ENCODE measurements around the gene PFDN6. TPM values are rescaled to one million over a fixed set of nuclear protein-coding genes. Genes with fewer than 3 reads are reported as not detected.
A peak's percentile ranks its signal among the peaks of the same experiment; 100 is the strongest.

Gene PFDN6
- total and polyA plus RNA-seq, 2 experiments from 2014 or later = 56.1 to 62.2 TPM

DNA sequence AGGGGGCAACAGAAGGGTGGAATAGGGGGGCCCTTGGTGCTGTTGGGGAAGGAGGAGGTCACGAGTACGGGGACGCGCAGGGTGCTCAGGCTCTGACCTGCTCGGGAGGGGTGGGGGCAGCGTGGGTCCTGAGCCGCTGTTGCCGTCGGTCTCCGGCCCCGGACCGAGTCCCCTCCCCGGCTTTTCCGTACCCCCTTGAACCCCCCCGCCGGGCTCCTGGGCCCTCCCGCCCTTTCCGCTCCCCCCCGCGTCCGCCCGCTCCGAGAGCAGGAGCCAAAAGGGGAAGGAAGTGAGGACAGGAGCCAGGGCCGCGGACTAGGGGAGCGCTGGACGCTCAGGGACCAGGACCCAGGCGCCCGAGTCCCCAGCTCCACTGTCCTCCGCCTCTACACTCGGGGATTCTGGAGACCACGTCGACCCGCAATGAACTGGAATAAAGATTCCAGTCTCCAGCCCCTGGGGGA lies 9.4 kb downstream of the PFDN6 start, which contains the start of gene RGL2:
Gene RGL2, minus strand, starts transcription at position 170 of the 464 bp plus-strand sequence. CDS start 332 bp downstream, outside the sequence.
- Histone ChIP-seq H2AFZ (peak within 1 kb of the TSS; percentile 93), H3K79me2 (replicated peaks; ENCODE audit: insufficient read depth) (peaks cover 34% of the 10 kb centered on the region), H4K20me1 (replicated peaks; ENCODE audit: insufficient read depth) (peaks cover 22% of the 10 kb centered on the region), H3F3A (replicated peaks; ENCODE audit: low read depth) (peaks cover 19% of the 10 kb centered on the region; the same call in 1 of the 2 replicates), H3K9me2 (ENCODE audit: insufficient read depth) (no peaks in the 10 kb centered on the region), H3K27me3 (ENCODE audit: insufficient read depth) (no peaks in the 10 kb centered on the region), H3K4me3 (peak within 1 kb of the TSS; percentile 100), H3K4me1 (ENCODE audit: insufficient read depth) (no peaks in the 10 kb centered on the region), H3K4me2 (peak within 1 kb of the TSS; percentile 99), H3K27ac (ENCODE audit: low read depth) (peak within 1 kb of the TSS; percentile 98), H3K36me3 (ENCODE audit: insufficient read depth) (no peaks in the 10 kb centered on the region)
- Mint-ChIP-seq H3K36me3 (ENCODE audit: low read depth) (peaks cover 17% of the 10 kb centered on the region), H3K27ac (peak within 1 kb of the TSS; percentile 98), H3K9me3 (no peaks in the 10 kb centered on the region), H3K4me3 (peak within 1 kb of the TSS; percentile 97), H3K27me3 (ENCODE audit: insufficient read depth, low read depth, poor library complexity) (peaks cover 24% of the 10 kb centered on the region), H3K4me1 (peaks cover 25% of the 10 kb centered on the region)
- ATAC-seq = peak; percentile 4
- DNase-seq (ENCODE audit: low spot score) = peak; percentile 52
- TF ChIP-seq ZNF114 (CRISPR knock-in tag; IDR thresholded peaks at IDR 0.05) (no peak), EZH2 (IDR thresholded peaks at IDR 0.05; ENCODE audit: low read depth, unreplicated experiment) (no peak), NANOG (IDR thresholded peaks at IDR 0.05; ENCODE audit: borderline replicate concordance) (no peak), REST (IDR thresholded peaks at IDR 0.05; ENCODE audit: unreplicated experiment) (no peak), CREB1 (CRISPR knock-in tag; IDR thresholded peaks at IDR 0.05; ENCODE audit: low read depth) (no peak), ETS1 (IDR thresholded peaks at IDR 0.05) (no peak), STAT1 (IDR thresholded peaks at IDR 0.05; ENCODE audit: unreplicated experiment) (no peak), ZNF462 (CRISPR knock-in tag; IDR thresholded peaks at IDR 0.05) (no peak), POLR2AphosphoS5 (IDR thresholded peaks at IDR 0.05; ENCODE audit: low read depth) (no peak), EZH2phosphoT487 (IDR thresholded peaks at IDR 0.05; ENCODE audit: unreplicated experiment) (no peak), ZNF331 (CRISPR knock-in tag; IDR thresholded peaks at IDR 0.05; ENCODE audit: low read depth) (no peak), JUNB (IDR thresholded peaks at IDR 0.05; ENCODE audit: unreplicated experiment) (no peak)
- TF ChIP-seq, protein P1, sequence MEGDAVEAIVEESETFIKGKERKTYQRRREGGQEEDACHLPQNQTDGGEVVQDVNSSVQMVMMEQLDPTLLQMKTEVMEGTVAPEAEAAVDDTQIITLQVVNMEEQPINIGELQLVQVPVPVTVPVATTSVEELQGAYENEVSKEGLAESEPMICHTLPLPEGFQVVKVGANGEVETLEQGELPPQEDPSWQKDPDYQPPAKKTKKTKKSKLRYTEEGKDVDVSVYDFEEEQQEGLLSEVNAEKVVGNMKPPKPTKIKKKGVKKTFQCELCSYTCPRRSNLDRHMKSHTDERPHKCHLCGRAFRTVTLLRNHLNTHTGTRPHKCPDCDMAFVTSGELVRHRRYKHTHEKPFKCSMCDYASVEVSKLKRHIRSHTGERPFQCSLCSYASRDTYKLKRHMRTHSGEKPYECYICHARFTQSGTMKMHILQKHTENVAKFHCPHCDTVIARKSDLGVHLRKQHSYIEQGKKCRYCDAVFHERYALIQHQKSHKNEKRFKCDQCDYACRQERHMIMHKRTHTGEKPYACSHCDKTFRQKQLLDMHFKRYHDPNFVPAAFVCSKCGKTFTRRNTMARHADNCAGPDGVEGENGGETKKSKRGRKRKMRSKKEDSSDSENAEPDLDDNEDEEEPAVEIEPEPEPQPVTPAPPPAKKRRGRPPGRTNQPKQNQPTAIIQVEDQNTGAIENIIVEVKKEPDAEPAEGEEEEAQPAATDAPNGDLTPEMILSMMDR (conservative IDR thresholded peaks at IDR 0.05; ENCODE audit: low read depth in 2 of 2) = no peak
